ENCODE data around the gene USP7. TPM values are rescaled to one million over a fixed set of nuclear protein-coding genes. Genes with fewer than 3 reads are reported as not detected.

The USP7 gene
- polyA plus RNA-seq, 1 experiment = 17.2 TPM

GRCh38 chr16:8853611-8854010, 110.1 kb downstream of the USP7 start:
- no peak overlapping the region for H3K4me3 ChIP-seq (ENCODE audit: low read depth, low read length)
- ChIA-PET CTCF (interaction anchor here (1.0 to 5.1 kb wide), 2 partner anchors 13 to 27 kb away, joined by 3 to 20 read pairs; partner anchors contain the start of gene LITAFD), POLR2A (no interaction called here)
- no peaks in the 10 kb centered on the region for H3K27me3 ChIP-seq (ENCODE audit: control insufficient read depth, insufficient read depth, low read length)
- peaks cover 36% of the 10 kb centered on the region for H3K36me3 ChIP-seq (ENCODE audit: control insufficient read depth, insufficient read depth, low read length)
- no peak for DNase-seq (ENCODE audit: low read depth)
- no peak for TF ChIP-seq CTCF (IDR thresholded peaks at IDR 0.05; ENCODE audit: insufficient read depth, low read depth, low read length)

- TF ChIP-seq CTCF (IDR thresholded peaks at IDR 0.05; ENCODE audit: insufficient read depth, low read depth, low read length) = no peak
- ChIA-PET CTCF (interaction anchor here (1.0 to 5.1 kb wide), 2 partner anchors 12 to 28 kb away, joined by 3 to 20 read pairs; partner anchors contain the start of gene LITAFD), POLR2A (no interaction called here)
- H3K4me3 ChIP-seq (ENCODE audit: low read depth, low read length) = no peak overlapping the region
- H3K36me3 ChIP-seq (ENCODE audit: control insufficient read depth, insufficient read depth, low read length) = peaks cover 35% of the 10 kb centered on the region
- no peaks in the 10 kb centered on the region for H3K27me3 ChIP-seq (ENCODE audit: control insufficient read depth, insufficient read depth, low read length)
- no peak for DNase-seq (ENCODE audit: low read depth)
Measured at GRCh38 chr16:8853150-8853549, 110.6 kb downstream of the USP7 start.

- no peaks in the 10 kb centered on the region for H3K27me3 ChIP-seq (ENCODE audit: control insufficient read depth, insufficient read depth, low read length)
- TF ChIP-seq CTCF (IDR thresholded peaks at IDR 0.05; ENCODE audit: insufficient read depth, low read depth, low read length) = no peak
- peaks cover 34% of the 10 kb centered on the region for H3K36me3 ChIP-seq (ENCODE audit: control insufficient read depth, insufficient read depth, low read length)
- H3K4me3 ChIP-seq (ENCODE audit: low read depth, low read length) = no peak overlapping the region
- ChIA-PET POLR2A (no interaction called here), CTCF (interaction anchor here (0.6 to 5.1 kb wide), 2 partner anchors 28 to 49 kb away, joined by 3 to 20 read pairs; partner anchors contain the start of gene LITAFD)
- DNase-seq (ENCODE audit: low read depth) = no peak
Measured at GRCh38 chr16:8852534-8852933, 111.2 kb downstream of the USP7 start.

GRCh38 chr16:8851761-8852403, 111.8 kb downstream of the USP7 start:
- POLR2A ChIA-PET = interaction anchor here (0.6 kb wide), 1 partner anchor 61 kb away, joined by 6 read pairs; no protein-coding TSS in a partner anchor
- CTCF ChIA-PET = interaction anchor here (0.6 to 5.1 kb wide), 4 partner anchors 8 to 157 kb away, joined by 3 to 20 read pairs (median 4); partner anchors contain the start of gene LITAFD
- Histone ChIP-seq H3K36me3 (ENCODE audit: control insufficient read depth, insufficient read depth, low read length) (peaks cover 33% of the 10 kb centered on the region), H3K4me3 (ENCODE audit: low read depth, low read length) (no peak overlapping the region), H3K27me3 (ENCODE audit: control insufficient read depth, insufficient read depth, low read length) (no peaks in the 10 kb centered on the region)
- no peak for DNase-seq (ENCODE audit: low read depth)
- TF ChIP-seq CTCF (IDR thresholded peaks at IDR 0.05; ENCODE audit: insufficient read depth, low read depth, low read length) = no peak

- H3K4me3 ChIP-seq (ENCODE audit: low read depth, low read length) = no peak overlapping the region
- no peak for TF ChIP-seq CTCF (IDR thresholded peaks at IDR 0.05; ENCODE audit: insufficient read depth, low read depth, low read length)
- peak; percentile 31 for DNase-seq (ENCODE audit: low read depth)
- no peaks in the 10 kb centered on the region for H3K27me3 ChIP-seq (ENCODE audit: control insufficient read depth, insufficient read depth, low read length)
- ChIA-PET POLR2A (no interaction called here), CTCF (interaction anchor here (0.8 to 5.1 kb wide), 5 partner anchors 10 to 159 kb away, joined by 3 to 20 read pairs (median 4); partner anchors contain the start of gene LITAFD)
- H3K36me3 ChIP-seq (ENCODE audit: control insufficient read depth, insufficient read depth, low read length) = peaks cover 33% of the 10 kb centered on the region
Measured at GRCh38 chr16:8850279-8850885, 113.3 kb downstream of the USP7 start.
